ENCODE data around the gene XYLT1.
"Not testable (repeated sequence)": the region's sequence is repeated elsewhere in the genome, so short reads cannot be mapped to it uniquely, and the experiment has no call there.

XYLT1 gene, protein sequence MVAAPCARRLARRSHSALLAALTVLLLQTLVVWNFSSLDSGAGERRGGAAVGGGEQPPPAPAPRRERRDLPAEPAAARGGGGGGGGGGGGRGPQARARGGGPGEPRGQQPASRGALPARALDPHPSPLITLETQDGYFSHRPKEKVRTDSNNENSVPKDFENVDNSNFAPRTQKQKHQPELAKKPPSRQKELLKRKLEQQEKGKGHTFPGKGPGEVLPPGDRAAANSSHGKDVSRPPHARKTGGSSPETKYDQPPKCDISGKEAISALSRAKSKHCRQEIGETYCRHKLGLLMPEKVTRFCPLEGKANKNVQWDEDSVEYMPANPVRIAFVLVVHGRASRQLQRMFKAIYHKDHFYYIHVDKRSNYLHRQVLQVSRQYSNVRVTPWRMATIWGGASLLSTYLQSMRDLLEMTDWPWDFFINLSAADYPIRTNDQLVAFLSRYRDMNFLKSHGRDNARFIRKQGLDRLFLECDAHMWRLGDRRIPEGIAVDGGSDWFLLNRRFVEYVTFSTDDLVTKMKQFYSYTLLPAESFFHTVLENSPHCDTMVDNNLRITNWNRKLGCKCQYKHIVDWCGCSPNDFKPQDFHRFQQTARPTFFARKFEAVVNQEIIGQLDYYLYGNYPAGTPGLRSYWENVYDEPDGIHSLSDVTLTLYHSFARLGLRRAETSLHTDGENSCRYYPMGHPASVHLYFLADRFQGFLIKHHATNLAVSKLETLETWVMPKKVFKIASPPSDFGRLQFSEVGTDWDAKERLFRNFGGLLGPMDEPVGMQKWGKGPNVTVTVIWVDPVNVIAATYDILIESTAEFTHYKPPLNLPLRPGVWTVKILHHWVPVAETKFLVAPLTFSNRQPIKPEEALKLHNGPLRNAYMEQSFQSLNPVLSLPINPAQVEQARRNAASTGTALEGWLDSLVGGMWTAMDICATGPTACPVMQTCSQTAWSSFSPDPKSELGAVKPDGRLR

GRCh38 chr16:17470908-17471718, at the start of gene XYLT1:
TSS of gene XYLT1 (minus strand) at chr16:17470960. CDS start at chr16:17470796, 164 bp downstream.
- no peak for DNase-seq (ENCODE audit: low read depth in 2 of 2, low spot score in 1 of 2)

- DNase-seq (ENCODE audit: low read depth in 2 of 2, low spot score in 1 of 2), result no peak
These were observed 49.4 kb upstream of the XYLT1 start for GRCh38 chr16:17520111-17520510.

DNA sequence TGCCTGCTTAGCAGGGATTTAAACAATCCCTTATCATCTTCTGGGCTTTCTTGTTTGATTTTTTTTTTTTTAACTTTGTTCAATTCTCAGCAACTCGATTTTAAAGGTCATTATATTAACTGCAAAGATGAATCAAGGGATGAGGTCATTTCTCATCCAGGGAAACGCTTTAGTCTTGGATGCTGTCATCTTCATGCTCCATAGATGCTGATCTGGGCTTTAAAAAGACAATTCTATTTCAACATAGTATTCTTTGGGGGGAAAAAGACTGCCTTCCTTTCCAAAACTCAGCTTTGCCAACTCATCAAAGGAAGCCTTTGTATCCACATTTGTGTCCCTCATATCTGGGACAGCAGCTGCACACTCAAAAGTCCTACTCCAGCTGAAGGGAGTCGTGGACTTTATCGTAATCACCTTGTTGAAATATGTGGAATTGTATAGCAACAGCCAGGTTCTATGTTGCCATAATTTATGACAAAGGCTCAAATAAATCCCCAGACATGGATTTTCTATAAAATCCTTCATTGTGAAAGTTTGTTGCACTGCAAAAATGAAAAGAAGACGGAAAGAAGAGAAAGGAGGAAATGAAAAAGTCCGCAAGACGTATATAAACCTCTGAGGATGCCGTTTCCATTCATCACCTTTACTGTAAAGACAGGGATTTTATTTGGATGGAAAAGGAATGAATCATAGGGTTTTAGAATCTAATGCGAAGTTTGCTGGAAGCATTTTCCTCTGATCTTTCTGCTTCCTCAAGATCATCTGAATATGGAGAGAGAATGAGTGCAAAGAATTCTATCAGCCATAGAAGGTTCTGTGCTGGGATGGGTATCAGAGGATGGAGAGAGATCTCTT, 48.6 kb upstream of the XYLT1 start:
- DNase-seq (ENCODE audit: low read depth in 2 of 2, low spot score in 1 of 2), result no peak

- DNase-seq (ENCODE audit: low read depth in 2 of 2, low spot score in 1 of 2), result no peak
These were observed 47.7 kb upstream of the XYLT1 start for GRCh38 chr16:17518441-17518840.

GRCh38 chr16:17515421-17516210, 44.9 kb upstream of the XYLT1 start:
- no peak for DNase-seq (ENCODE audit: low read depth in 2 of 2, low spot score in 1 of 2)

GRCh38 chr16:17512636-17513220, 42.0 kb upstream of the XYLT1 start:
- DNase-seq (ENCODE audit: low read depth in 2 of 2, low spot score in 1 of 2), result no peak

DNA sequence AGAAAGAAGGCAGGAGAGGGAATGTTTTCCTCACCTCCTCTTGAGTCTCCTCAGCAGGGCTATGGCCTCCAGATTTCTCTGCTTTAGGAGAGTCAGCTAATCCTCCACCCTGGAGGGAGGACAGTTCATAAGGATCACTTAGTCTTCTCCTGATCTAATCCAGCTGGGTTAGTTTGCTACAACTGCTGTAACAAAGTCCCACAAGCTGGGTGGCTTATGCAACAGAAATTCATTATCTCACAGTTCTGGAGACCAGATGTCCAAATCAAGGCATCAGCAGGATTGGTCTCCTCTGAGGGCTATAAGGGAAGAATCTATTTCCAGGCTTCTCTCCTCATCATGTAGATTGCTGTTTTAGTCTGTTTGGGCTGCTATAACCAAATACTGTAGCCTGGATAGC, 40.6 kb upstream of the XYLT1 start:
- no peak for DNase-seq (ENCODE audit: low read depth in 2 of 2, low spot score in 1 of 2)

- DNase-seq (ENCODE audit: low read depth in 2 of 2, low spot score in 1 of 2), result no peak
These were observed 39.8 kb upstream of the XYLT1 start for GRCh38 chr16:17510567-17510966.

GRCh38 chr16:17509194-17509593, 38.4 kb upstream of the XYLT1 start:
- no peak for DNase-seq (ENCODE audit: low read depth in 2 of 2, low spot score in 1 of 2)

GRCh38 chr16:17508303-17508702, 37.5 kb upstream of the XYLT1 start:
- DNase-seq (ENCODE audit: low read depth in 2 of 2, low spot score in 1 of 2), result no peak

- DNase-seq (ENCODE audit: low read depth in 2 of 2, low spot score in 1 of 2), result not testable (repeated sequence)
These were observed 36.8 kb upstream of the XYLT1 start for GRCh38 chr16:17507516-17507915.

DNA sequence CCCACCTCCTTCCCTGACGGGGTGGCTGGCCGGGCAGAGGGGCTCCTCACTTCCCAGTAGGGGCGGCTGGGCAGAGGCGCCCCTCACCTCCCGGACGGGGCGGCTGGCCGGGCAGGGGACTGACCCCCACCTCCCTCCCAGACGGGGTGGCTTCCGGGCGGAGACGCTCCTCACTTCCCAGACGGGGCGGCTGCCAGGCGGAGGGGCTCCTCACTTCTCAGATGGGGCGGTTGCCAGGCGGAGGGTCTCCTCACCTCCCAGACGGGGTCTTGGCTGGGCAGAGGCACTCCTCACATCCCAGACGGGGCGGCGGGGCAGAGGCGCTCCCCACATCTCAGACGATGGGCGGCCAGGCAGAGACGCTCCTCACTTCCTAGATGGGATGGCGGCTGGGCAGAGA, 35.1 kb upstream of the XYLT1 start:
- not testable (repeated sequence) for DNase-seq (ENCODE audit: low read depth in 2 of 2, low spot score in 1 of 2)

DNA sequence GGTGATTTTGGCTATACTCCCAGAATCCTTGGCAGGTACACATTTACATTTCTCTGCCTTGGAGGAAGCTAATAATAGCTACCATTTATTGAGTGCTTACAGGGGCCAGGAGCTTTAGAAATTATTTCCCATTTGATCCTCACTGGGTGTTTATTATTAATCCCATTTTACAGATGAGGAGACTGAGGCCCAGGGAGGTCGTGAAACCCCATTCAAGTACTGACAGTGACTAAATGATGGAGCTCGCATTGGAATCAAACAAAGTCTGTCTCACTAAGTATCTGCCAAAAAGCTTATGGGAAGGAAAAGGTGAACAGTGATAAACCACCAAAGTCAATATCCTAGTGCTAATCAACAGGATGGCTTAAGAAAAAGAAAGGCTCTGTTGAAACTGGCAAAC, 33.3 kb upstream of the XYLT1 start:
- no peak for DNase-seq (ENCODE audit: low read depth in 2 of 2, low spot score in 1 of 2)

DNA sequence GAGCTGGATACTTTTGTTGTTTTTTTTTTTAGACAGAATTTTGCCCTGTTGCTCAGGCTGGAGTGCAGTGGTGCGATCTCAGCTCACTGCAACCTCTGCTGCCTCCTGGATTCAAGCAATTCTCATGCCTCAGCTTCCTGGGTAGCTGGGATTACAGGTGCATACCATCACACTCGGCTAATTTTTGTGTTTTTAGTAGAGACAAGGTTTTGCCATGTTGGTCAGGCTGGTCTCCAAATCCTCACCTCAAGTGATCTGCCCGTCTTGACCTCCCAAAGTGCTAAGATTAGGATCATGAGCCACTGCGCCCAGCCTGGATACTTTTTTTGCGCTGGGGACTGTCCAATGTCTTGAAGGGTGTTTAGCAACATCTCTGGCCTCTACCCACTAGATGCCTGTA, 32.6 kb upstream of the XYLT1 start:
- no peak for DNase-seq (ENCODE audit: low read depth in 2 of 2, low spot score in 1 of 2)

DNA sequence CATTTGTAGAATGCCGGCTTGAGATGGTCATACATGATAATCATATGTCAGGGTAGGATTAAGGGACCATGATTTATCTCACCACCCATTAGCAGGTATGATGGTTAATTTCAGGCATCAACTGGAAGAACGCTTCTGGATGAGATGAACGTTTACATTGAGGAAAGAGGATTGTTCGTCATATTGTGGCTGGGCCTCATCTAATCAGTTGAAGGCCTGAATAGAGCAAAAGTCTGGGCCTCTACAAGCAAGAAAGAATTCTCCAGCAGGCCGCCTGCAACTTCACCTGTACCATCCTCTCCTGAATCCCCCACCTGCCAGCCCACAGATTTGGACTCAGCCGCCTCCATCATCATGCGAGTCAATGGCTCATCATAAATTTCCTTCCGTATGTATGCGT, 30.6 kb upstream of the XYLT1 start:
- DNase-seq (ENCODE audit: low read depth in 2 of 2, low spot score in 1 of 2), result no peak

- no peak for DNase-seq (ENCODE audit: low read depth in 2 of 2, low spot score in 1 of 2)
These were observed 28.6 kb upstream of the XYLT1 start for GRCh38 chr16:17499223-17499902.

DNA sequence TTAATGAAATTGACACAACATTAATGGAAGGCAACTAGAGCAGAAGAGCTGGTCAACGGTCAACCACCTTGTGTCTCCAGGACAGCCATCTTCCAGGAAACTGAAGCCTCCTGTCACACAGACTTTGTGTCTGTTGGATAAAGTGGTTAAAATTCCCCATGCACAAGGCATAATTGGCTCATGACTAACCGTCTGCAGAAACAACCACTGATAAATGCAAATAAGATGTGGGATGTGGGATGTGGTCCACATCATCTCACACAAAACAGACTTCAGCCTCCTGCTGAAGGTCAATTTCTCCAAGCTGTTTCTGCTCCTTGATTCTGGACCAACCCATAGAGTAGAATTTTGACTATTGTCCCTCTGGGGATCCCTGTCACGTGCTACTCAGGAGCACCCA, 26.9 kb upstream of the XYLT1 start:
- DNase-seq (ENCODE audit: low read depth in 2 of 2, low spot score in 1 of 2), result no peak

DNA sequence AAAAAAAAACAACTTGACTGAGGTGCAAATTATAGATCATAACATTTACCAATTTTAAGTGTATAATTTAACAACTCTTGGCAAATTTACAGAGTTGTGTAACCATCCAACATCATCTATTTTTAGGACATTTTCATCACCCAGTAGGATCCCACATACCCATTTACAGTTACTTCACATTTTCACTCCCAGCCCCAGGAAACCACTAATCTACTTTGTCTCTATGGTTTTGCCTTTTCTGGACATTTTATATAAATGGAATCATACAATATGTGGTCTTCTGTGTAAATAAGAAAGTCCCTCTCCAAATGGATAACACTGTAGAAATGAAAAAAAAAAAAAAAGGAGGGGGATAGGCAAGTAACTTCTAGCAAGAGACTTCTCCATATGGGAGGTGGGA, 26.1 kb upstream of the XYLT1 start:
- no peak for DNase-seq (ENCODE audit: low read depth in 2 of 2, low spot score in 1 of 2)

DNA sequence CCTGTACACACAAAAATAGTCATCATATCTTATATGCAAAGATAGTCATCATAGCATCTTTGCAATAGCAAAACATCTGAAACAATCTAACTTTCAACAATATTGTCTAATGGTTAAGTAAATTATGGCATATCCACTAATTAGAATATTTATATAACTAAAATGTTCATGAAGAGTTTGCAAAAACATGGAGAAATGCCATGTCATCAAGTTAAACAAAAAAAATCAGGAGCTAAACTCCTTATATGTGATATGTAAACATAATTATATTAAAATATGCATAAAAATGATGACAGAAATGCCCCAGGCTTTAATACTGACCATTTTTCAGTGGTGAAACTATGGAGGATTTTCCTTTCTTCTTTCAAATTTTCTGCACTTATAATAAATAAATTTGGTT, 22.3 kb upstream of the XYLT1 start:
- DNase-seq (ENCODE audit: low read depth in 2 of 2, low spot score in 1 of 2), result no peak
